MM.1S (cell line): Measurements from ENCODE around the gene EP400.

Experiments
- DNase-seq: peaks from one replicate; pipeline ENCODE4 v3.0.0-alpha.2; 2015
- H2AFZ ChIP-seq: fragments of 300-600 bp; sonication (generic); 2 replicates; pipeline ENCODE4 v1.6.0; 2016; ENCODE audit warnings: antibody characterized with exemption, low read length
- H3F3A ChIP-seq: fragments of 300-600 bp; sonication (generic); 2 replicates; pipeline ENCODE4 v1.6.1; 2016; ENCODE audit warnings: mild to moderate bottlenecking, antibody characterized with exemption, low read length, moderate library complexity, mixed read lengths; ENCODE audit not compliant: insufficient read depth
- H3K27ac ChIP-seq: fragments of 300-600 bp; sonication (generic); 2 replicates; pipeline ENCODE4 v1.5.1; 2016; ENCODE audit warnings: mild to moderate bottlenecking, low read length
- H3K27me3 ChIP-seq: fragments of 300-600 bp; sonication (generic); replicated peaks from 2 replicates; pipeline ENCODE4 v1.6.0; 2016; ENCODE audit warnings: low read length; ENCODE audit not compliant: insufficient read depth
- H3K36me3 ChIP-seq: fragments of 300-600 bp; sonication (generic); replicated peaks from 2 replicates; pipeline ENCODE4 v1.6.1; 2016; ENCODE audit warnings: mild to moderate bottlenecking, low read length, mixed read lengths; ENCODE audit not compliant: insufficient read depth
- H3K4me1 ChIP-seq: fragments of 300-600 bp; sonication (generic); 2 replicates; pipeline ENCODE4 v1.6.1; 2016; ENCODE audit warnings: low read length, mixed read lengths
- H3K4me2 ChIP-seq: fragments of 300-600 bp; sonication (generic); 2 replicates; pipeline ENCODE4 v1.6.0; 2016; ENCODE audit warnings: low read depth, low read length
- H3K4me3 ChIP-seq: fragments of 300-600 bp; sonication (generic); 2 replicates; pipeline ENCODE4 v1.5.1; 2016; ENCODE audit warnings: low read length, mixed read lengths
- H3K79me2 ChIP-seq: fragments of 300-600 bp; sonication (generic); 2 replicates; pipeline ENCODE4 v1.6.1; 2016; ENCODE audit warnings: mixed run types, low read length, mixed read lengths
- H3K9ac ChIP-seq: fragments of 300-600 bp; sonication (generic); 2 replicates; pipeline ENCODE4 v1.6.1; 2016; ENCODE audit warnings: low read length, mixed read lengths
- H3K9me2 ChIP-seq: fragments of 300-600 bp; sonication (generic); replicated peaks from 2 replicates; pipeline ENCODE4 v1.6.1; 2016; ENCODE audit warnings: mild to moderate bottlenecking, low read length, mixed read lengths; ENCODE audit not compliant: insufficient read depth
- H3K9me3 ChIP-seq: fragments of 300-600 bp; sonication (generic); replicated peaks from 2 replicates; pipeline ENCODE4 v1.6.1; 2016; ENCODE audit warnings: mild to moderate bottlenecking, low read length, mixed read lengths; ENCODE audit not compliant: insufficient read depth
- H4K20me1 ChIP-seq: fragments of 300-600 bp; sonication (generic); 2 replicates; pipeline ENCODE4 v1.6.1; 2016; ENCODE audit warnings: mild to moderate bottlenecking, low read length, moderate library complexity, mixed read lengths; ENCODE audit not compliant: insufficient read depth
- CTCF ChIP-seq: fragments of 300-600 bp; sonication (generic); IDR thresholded peaks from 2 replicates; pipeline ENCODE4 v1.5.1; 2016; ENCODE audit warnings: antibody characterized with exemption, low read length, mixed read lengths
- EZH2 ChIP-seq: fragments of 300-600 bp; sonication (generic); optimal IDR thresholded peaks from 2 replicates; pipeline ENCODE3; 2017; ENCODE audit warnings: low read depth, mild to moderate bottlenecking, antibody characterized with exemption, low read length, mixed read lengths
- EZH2phosphoT487 ChIP-seq: fragments of 300-600 bp; sonication (generic); IDR thresholded peaks from 2 replicates; pipeline ENCODE4 v1.6.1; 2018; ENCODE audit warnings: antibody characterized with exemption, low read length

The EP400 gene

GRCh38 chr12:131944601-131945251, 5.0 kb upstream of the EP400 start:
- no peaks in the 10 kb centered on the region for H3K36me3 ChIP-seq
- H2AFZ ChIP-seq: no peak overlapping the region
- H3K4me1 ChIP-seq: no peaks in the 10 kb centered on the region
- DNase-seq: no peak
- no peak overlapping the region for H3K27ac ChIP-seq
- H3K4me2 ChIP-seq: no peak overlapping the region
- TF ChIP-seq CTCF (no peak), EZH2 (no peak), EZH2phosphoT487 (no peak)
- H3K27me3 ChIP-seq: no peaks in the 10 kb centered on the region
- H3K4me3 ChIP-seq: no peak overlapping the region
- no peak overlapping the region for H3K9ac ChIP-seq
- H3F3A ChIP-seq: no peaks in the 10 kb centered on the region
- no peaks in the 10 kb centered on the region for H3K9me2 ChIP-seq
- no peaks in the 10 kb centered on the region for H4K20me1 ChIP-seq
- no peaks in the 10 kb centered on the region for H3K9me3 ChIP-seq
- H3K79me2 ChIP-seq: no peaks in the 10 kb centered on the region

- Histone ChIP-seq H3K4me3 (no peak overlapping the region), H3K79me2 (peaks cover 13% of the 10 kb centered on the region), H3K27me3 (no peaks in the 10 kb centered on the region), H3K4me1 (no peaks in the 10 kb centered on the region), H3F3A (no peaks in the 10 kb centered on the region), H3K4me2 (no peak overlapping the region), H3K9me3 (no peaks in the 10 kb centered on the region), H2AFZ (no peak overlapping the region), H4K20me1 (no peaks in the 10 kb centered on the region), H3K36me3 (no peaks in the 10 kb centered on the region), H3K9me2 (no peaks in the 10 kb centered on the region), H3K27ac (no peak overlapping the region), H3K9ac (no peak overlapping the region)
- no peak for TF ChIP-seq CTCF
- no peak for TF ChIP-seq EZH2phosphoT487
- no peak for TF ChIP-seq EZH2
- no peak for DNase-seq
These were observed 3.0 kb upstream of the EP400 start for GRCh38 chr12:131946757-131947156.

- Histone ChIP-seq H3K27me3 (no peaks in the 10 kb centered on the region), H3K36me3 (no peaks in the 10 kb centered on the region), H3K79me2 (peaks cover 16% of the 10 kb centered on the region), H3F3A (no peaks in the 10 kb centered on the region), H3K9ac (no peak overlapping the region), H4K20me1 (0 out of 2 replicates have a peak, but pooled peaks cover 1% of the 10 kb centered on the region), H3K4me2 (no peak overlapping the region), H3K9me2 (no peaks in the 10 kb centered on the region), H3K4me3 (no peak overlapping the region), H3K9me3 (no peaks in the 10 kb centered on the region), H2AFZ (no peak overlapping the region), H3K4me1 (no peaks in the 10 kb centered on the region), H3K27ac (no peak overlapping the region)
- TF ChIP-seq EZH2: no peak
- TF ChIP-seq CTCF: no peak
- TF ChIP-seq EZH2phosphoT487: no peak
- DNase-seq: no peak
These were observed 2.2 kb upstream of the EP400 start for GRCh38 chr12:131947482-131948027.
